Ureter (tissue), 1 donor: ENCODE measurements around the gene SERPINB5. TPM values are rescaled to one million over a fixed set of nuclear protein-coding genes. Genes with fewer than 3 reads are reported as not detected.
"Not testable (repeated sequence)": the region's sequence is repeated elsewhere in the genome, so short reads cannot be mapped to it uniquely, and the experiment has no call there.

Source experiments
- DNase-seq: peaks from one replicate; pipeline ENCODE4 v3.0.0-alpha.2; 2020; ENCODE audit warnings: low spot score
- total RNA-seq: library from RNA; stranded (reverse); gene quantifications from one replicate; pipeline ENCODE4 v1.2.4, GENCODE V29; 2023
- donor health status: DM: yes; HTN: yes; CAD: no.

SERPINB5 gene
- 25.7 TPM for total RNA-seq

- DNase-seq, result peak; percentile 85
Measured at GRCh38 chr18:63476668-63477067, at the start of gene SERPINB5. TSS of gene SERPINB5 (plus strand) at chr18:63476958. CDS start at chr18:63484429, 7,471 bp downstream.

GRCh38 chr18:63427558-63427957 is 49.2 kb upstream of the SERPINB5 start:
- DNase-seq, result peak; percentile 69

GRCh38 chr18:63430526-63430925 is 46.2 kb upstream of the SERPINB5 start:
- no peak for DNase-seq

- DNase-seq, result no peak
Measured at GRCh38 chr18:63431180-63431579, 45.6 kb upstream of the SERPINB5 start.

GRCh38 chr18:63433334-63433866 is 43.4 kb upstream of the SERPINB5 start:
- no peak for DNase-seq

- DNase-seq, result no peak
Measured at GRCh38 chr18:63438181-63438580, 38.6 kb upstream of the SERPINB5 start.

- no peak for DNase-seq
Measured at GRCh38 chr18:63439334-63439733, 37.4 kb upstream of the SERPINB5 start.

- DNase-seq, result no peak
Measured at GRCh38 chr18:63440219-63440618, 36.5 kb upstream of the SERPINB5 start.

GRCh38 chr18:63440881-63441280 is 35.9 kb upstream of the SERPINB5 start:
- no peak for DNase-seq

- DNase-seq, result no peak
Measured at GRCh38 chr18:63443829-63444228, 32.9 kb upstream of the SERPINB5 start.

GRCh38 chr18:63444580-63444979 is 32.2 kb upstream of the SERPINB5 start:
- no peak for DNase-seq

GRCh38 chr18:63445037-63445436 is 31.7 kb upstream of the SERPINB5 start:
- DNase-seq, result no peak

- no peak for DNase-seq
Measured at GRCh38 chr18:63446266-63446665, 30.5 kb upstream of the SERPINB5 start.

- no peak for DNase-seq
Measured at GRCh38 chr18:63447066-63447465, 29.7 kb upstream of the SERPINB5 start.

GRCh38 chr18:63449426-63449825 is 27.3 kb upstream of the SERPINB5 start:
- DNase-seq, result no peak

- no peak for DNase-seq
Measured at GRCh38 chr18:63451799-63452660, 24.7 kb upstream of the SERPINB5 start.

GRCh38 chr18:63452751-63453150 is 24.0 kb upstream of the SERPINB5 start:
- DNase-seq, result not testable (repeated sequence)

GRCh38 chr18:63454497-63454896 is 22.3 kb upstream of the SERPINB5 start:
- no peak for DNase-seq

GRCh38 chr18:63457977-63458376 is 18.8 kb upstream of the SERPINB5 start:
- DNase-seq, result no peak

GRCh38 chr18:63460414-63460813 is 16.3 kb upstream of the SERPINB5 start:
- DNase-seq, result no peak

- DNase-seq, result no peak
Measured at GRCh38 chr18:63464434-63464833, 12.3 kb upstream of the SERPINB5 start.

GRCh38 chr18:63465059-63465458 is 11.7 kb upstream of the SERPINB5 start:
- no peak for DNase-seq

- DNase-seq, result no peak
Measured at GRCh38 chr18:63467699-63468098, 9.1 kb upstream of the SERPINB5 start.
